Fibroblast of mammary gland (primary cell): ENCODE results near the gene CREB3L1.

Experiments used
- DNase-seq: peaks from one replicate; pipeline ENCODE4 v3.0.0-alpha.2; 2010; ENCODE audit warnings: low read depth
- H3K4me3 ChIP-seq: 2 replicates; pipeline ENCODE4 v1.5.1; 2011; ENCODE audit warnings: low read depth, mild to moderate bottlenecking, low read length, moderate library complexity; ENCODE audit not compliant: control insufficient read depth
- TF ChIP-seq, protein P1 (sequence below): conservative IDR thresholded peaks from 2 replicates; pipeline ENCODE4 v1.5.1; 2011; ENCODE audit warnings: low read depth, low read length, inconsistent platforms; ENCODE audit not compliant: control insufficient read depth, insufficient read depth

CREB3L1 gene

GRCh38 chr11:46332568-46333393 lies 55.3 kb downstream of the CREB3L1 start:
- H3K4me3 ChIP-seq, result no peak overlapping the region
- DNase-seq, result no peak
- TF ChIP-seq, protein P1, sequence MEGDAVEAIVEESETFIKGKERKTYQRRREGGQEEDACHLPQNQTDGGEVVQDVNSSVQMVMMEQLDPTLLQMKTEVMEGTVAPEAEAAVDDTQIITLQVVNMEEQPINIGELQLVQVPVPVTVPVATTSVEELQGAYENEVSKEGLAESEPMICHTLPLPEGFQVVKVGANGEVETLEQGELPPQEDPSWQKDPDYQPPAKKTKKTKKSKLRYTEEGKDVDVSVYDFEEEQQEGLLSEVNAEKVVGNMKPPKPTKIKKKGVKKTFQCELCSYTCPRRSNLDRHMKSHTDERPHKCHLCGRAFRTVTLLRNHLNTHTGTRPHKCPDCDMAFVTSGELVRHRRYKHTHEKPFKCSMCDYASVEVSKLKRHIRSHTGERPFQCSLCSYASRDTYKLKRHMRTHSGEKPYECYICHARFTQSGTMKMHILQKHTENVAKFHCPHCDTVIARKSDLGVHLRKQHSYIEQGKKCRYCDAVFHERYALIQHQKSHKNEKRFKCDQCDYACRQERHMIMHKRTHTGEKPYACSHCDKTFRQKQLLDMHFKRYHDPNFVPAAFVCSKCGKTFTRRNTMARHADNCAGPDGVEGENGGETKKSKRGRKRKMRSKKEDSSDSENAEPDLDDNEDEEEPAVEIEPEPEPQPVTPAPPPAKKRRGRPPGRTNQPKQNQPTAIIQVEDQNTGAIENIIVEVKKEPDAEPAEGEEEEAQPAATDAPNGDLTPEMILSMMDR, result no peak

DNA sequence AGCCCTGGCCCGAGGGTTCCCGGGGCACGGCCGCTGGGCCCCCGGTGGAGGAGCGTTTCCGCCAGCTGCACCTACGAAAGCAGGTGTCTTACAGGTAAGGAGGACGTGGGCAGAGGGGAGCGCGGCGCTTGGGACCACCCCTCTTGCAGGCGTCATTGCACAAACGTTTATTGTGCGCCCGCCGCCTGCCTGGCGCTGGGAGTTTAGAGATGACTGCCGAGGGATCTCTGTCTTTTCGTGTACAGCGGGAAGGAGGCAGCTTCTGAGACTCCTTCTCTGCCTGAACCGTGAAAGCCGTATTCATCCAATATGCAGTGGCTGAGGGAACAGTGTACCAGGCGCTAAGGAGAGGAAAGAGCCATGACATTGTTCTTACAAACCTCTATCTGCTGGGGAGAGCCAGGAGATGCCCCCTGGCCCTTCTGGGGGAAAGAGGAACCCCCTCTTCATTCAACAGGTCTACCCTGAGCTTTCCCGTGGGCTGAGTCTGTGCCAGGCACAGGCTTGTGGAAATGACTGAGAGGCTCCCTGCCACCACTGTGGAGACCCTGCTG lies 56.0 kb downstream of the CREB3L1 start:
- DNase-seq, result no peak
- H3K4me3 ChIP-seq, result no peak overlapping the region
- TF ChIP-seq, protein P1, result no peak

DNA sequence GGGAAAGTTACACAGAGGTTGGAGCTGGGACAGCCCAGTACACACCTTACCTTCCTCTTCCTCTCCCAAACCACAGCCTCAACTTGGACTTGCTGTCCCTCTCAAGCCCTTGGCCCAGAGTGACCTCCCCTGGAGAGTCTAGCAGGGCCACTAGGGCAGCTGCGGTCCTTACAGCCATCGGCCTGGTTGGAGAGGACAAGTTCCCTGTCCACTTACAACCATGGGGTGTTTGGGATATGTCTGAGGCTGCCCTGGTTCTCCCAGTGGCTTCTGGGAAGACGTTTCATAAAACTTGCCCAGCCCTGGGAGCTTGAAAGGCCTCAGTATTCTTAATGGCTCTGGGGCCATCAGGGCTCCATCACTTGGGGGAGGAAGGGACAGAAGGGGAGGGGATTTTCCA lies 56.7 kb downstream of the CREB3L1 start:
- no peak overlapping the region for H3K4me3 ChIP-seq
- TF ChIP-seq, protein P1, result no peak
- no peak for DNase-seq

DNA sequence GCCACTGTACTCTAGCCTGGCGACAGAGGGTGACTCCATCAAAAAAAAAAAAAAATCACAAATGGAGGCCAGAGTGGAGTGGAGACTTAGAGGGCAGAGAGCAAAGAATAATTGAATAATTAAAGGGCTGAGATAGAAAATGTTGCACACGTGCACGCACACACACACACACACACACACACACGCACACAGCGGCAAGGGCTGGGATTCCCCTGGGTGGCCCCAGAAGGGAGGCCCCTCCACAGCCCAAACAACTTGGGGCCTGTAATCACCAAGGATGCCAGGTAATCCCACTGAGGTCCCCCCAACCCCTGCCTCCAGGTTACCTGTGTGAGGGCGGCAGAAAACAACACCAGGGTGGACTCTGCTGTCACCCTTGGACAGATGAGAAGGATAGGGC lies 57.8 kb downstream of the CREB3L1 start:
- no peak for DNase-seq
- H3K4me3 ChIP-seq, result no peak overlapping the region
- TF ChIP-seq, protein P1, result no peak

GRCh38 chr11:46335890-46336562 lies 58.6 kb downstream of the CREB3L1 start:
- TF ChIP-seq, protein P1, result no peak
- peak; percentile 19 for DNase-seq
- H3K4me3 ChIP-seq, result no peak overlapping the region

GRCh38 chr11:46336563-46337180 lies 59.2 kb downstream of the CREB3L1 start:
- peak; percentile 81 for DNase-seq
- TF ChIP-seq, protein P1, result no peak
- H3K4me3 ChIP-seq, result no peak overlapping the region
